NCI-H2196 (cell line): ENCODE measurements around the gene CTTN.

ENCODE experiments used
- DNase-seq: peaks from one replicate; lab custom pipeline; 2025; ENCODE audit not compliant: unreplicated experiment; lab: John Stamatoyannopoulos, UW

Gene CTTN

DNA sequence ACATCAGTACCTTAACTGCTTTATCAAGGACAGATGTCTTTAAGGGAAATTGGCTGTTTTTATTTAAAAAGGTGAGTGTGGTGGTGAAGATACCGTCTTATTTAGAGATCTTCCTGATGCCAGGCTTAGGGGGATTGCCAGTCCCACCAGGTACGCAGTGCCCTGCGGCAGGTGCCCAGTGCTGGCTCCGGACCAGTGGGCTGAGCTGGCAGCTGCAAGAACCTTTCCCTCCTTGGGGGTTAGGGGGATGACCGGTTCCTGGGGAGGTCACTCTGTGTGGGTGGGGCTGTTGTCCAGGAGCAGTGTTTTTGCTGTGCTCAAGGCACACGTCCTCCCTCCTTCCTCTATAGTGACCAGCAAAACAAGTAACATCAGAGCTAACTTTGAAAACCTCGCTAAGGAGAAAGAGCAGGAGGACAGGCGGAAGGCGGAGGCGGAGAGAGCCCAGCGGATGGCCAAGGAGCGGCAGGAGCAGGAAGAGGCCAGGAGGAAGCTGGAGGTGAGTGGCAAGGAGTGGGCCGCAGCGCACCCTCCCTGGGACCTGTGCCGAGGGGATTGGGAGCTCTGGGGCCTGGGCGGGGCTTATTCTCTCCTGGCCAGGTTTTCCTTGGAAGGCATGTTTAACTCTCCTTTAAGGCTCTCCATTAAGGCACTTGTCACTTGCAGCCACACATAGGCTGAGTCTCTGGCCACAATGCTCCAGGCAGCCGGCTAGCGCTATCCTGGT is 30.5 kb downstream of the CTTN start:
- DNase-seq = no peak

DNA sequence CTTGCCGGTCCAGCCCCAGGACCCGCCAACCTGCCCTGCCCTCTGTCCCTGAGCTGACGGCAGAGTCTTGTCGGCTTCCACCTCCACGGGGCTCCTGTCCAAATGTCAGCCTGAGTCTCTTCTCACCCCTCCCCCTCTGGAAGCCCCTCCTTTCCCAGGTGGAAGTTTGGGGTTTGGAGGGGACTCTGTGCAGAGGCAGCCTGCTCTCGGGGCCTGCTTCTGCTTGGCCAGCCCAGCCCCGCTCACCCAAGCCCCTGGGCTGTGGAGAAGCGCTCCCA is 31.0 kb downstream of the CTTN start:
- no peak for DNase-seq

- no peak for DNase-seq
Observed at GRCh38 chr11:70429724-70430521, 31.6 kb downstream of the CTTN start.

DNA sequence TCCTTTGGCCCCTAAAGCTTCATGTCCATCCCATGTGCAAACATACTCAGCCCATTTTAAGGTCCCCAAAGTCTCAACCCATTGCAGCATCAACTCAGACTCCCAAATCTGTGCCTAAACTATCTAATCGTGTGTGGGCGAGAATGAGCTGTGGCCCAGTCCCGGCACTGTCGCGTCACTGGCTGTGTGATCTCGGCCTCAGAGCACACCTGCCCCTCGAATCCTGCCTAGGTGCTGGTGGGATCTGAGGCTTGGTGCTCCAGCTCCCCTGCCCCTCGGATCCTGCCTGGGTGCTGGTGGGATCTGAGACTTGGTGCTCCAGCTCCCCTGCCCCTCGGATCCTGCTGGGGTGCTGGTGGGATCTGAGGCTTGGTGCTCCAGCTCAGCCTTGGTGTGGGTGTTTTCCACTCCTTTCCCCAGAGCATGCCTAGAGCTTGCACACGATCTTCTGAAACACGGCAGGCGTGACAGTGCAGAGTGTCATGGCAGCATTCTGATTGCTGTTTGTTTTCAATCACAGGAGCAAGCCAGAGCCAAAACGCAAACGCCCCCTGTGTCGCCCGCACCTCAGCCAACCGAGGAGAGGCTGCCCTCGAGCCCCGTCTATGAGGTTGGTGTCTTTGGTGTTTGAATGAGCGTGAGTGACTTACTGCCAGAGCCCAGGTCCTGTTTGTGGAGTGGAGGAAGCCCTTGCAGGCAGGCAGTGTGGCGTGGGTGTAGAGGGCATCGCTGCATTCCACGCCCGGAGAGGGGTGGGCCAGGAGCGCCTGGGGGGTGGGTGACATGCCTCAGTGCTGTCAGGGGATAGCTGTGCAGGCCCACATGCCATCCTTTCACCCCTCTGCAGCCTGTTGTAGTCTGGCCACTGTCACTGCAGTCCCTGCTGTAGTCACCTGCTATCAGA is 32.6 kb downstream of the CTTN start:
- DNase-seq = no peak

- no peak for DNase-seq
Observed at GRCh38 chr11:70431611-70432010, 33.3 kb downstream of the CTTN start.

GRCh38 chr11:70432065-70432464 is 33.7 kb downstream of the CTTN start:
- no peak for DNase-seq

DNA sequence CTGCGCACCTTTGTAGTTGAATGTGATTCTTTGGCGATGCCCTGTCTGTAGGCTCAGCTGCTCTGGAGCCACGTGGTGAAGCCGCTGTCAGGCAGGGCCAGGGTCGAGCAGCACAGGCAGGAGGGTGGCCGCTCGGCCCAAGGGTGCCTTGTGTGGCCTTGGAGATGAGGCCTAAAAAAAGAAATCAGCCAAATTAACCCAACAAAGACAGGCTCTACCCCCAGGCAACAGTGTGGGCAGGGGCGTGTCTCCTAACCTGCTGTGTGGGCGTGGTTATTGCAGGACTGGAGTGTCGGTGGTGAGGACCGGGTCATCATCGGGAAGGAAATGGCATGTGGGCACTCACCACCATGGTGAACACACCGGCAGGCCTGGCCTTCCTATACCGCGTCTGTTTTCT is 34.3 kb downstream of the CTTN start:
- DNase-seq = no peak

DNA sequence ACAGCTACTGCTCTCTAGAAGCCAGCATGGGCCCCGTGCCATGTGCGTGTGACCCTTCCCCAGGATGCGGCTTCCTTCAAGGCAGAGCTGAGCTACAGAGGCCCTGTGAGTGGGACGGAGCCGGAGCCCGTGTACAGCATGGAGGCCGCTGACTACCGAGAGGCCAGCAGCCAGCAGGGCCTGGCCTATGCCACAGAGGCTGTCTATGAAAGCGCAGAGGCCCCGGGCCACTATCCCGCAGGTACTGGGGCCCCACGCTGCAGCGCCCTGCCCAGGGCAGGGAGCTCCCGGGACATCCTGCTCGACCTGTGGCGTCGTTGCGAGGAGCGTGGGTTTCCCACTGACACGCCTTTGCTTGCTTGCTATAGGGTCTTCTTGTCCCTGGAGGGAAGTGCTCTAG is 34.7 kb downstream of the CTTN start:
- DNase-seq = no peak

GRCh38 chr11:70433526-70433925 is 35.2 kb downstream of the CTTN start:
- no peak for DNase-seq

DNA sequence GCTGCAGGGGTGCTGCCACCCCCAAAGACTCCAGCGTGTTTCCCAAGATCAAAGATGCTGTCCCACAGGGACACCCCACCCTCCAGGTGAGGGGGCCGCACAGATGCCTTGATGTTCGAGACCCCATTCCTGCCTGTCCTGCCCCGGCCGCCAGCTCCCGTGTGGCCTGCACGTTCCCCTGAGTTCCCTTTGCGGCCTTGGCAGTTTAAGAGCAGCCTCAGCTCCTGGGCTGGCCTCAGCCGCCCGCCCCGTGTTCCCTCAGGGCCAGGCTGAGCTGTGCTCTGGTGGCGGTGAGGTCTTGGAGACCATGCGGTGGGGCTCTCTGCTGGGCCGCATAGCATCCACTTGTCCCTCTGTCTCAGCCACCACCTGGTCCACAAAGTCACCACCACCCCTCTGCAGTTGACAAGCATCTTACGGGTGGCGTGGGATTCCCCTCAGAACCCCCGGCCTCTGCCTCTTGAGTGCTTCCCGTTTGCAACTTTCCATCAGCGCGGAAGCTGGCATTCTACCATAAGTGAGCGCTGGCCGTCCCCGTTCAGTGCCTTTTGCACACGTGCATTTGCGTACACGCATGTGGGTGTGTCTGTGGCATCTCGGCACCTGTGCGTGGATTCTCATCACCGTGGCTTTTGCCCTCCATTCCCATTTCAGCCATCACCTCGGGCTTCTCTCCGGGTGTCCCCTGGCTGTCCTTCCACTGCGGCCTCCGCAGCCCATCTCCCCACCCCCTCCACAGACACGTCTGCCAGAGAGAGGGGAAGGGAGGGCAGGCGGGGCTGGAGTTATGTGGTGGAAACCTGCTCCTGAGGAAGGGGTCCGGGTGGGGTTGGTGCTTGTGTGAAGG is 35.9 kb downstream of the CTTN start:
- DNase-seq = no peak

DNA sequence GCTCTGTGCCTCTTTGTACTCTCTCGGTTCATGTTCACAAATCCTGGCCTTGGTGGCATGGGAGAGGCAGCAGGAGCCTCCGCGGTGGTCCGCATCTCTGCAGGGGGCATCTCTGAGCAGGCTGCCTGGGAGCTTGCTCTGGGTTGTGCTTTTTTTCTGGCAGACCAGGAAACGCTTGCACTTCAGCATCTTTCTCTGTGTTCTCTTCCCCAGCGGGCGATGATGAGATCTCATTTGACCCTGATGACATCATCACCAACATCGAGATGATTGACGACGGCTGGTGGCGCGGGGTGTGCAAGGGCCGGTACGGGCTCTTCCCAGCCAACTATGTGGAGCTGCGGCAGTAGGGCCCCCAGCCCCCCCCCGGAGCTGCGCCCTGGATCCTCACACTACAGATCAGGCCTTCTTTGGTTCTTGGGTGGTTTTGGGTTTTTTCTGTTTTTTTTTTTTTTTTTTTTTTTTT is 36.5 kb downstream of the CTTN start:
- DNase-seq = no peak

DNA sequence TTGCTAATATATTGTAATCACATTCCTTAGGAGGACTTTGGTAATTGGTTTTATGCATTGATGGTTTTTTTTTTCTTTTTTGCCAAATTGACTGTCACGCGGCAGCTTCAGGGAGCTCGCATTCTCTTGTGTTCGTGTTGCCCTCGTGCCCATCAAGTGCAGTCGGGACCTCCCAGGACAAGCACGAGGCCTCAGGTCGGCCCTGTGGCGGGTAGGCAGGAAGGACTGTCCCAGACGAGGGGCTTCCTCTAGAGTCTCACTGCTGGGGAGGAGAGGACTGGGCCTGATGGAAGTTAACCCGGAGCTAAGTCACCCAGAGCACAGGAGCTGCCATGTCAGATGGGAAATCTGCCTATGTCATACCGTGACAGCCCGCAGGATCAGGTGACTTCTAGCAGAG is 37.0 kb downstream of the CTTN start:
- no peak for DNase-seq

DNA sequence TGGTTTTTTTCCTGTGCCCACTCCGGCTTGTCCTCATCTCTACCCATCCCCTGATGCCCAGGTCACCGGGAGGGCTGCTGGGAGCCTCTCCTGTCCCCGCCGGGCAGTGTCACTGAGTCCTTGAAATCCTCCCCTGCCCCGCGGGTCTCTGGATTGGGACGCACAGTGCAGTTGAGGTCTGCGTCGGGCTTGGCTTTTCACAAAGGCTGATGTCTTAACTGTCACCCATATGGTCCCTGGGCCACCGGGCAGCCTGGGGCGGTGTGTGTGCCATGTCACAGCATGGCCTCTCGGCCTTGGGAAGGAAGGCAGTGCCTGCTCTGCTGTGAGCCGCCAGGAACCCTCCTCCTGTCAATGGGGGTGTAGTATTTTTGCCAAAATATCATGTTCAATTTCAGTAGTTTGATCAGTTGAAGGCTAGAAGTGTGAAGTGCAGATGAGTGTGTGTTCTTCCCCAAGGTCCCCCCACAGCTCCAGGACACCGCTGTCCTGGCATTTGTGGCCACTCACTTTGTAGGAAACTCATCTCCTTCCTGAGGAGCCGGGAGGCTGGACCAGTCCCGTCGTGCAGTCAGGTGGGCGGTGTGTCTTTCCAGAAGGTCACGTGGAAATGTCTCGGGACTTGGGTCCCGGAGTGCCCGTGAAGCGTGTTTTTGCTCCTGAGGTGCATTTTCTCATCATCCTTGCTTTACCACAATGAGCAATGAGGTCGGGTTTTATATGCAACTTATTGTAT is 37.6 kb downstream of the CTTN start:
- no peak for DNase-seq

DNA sequence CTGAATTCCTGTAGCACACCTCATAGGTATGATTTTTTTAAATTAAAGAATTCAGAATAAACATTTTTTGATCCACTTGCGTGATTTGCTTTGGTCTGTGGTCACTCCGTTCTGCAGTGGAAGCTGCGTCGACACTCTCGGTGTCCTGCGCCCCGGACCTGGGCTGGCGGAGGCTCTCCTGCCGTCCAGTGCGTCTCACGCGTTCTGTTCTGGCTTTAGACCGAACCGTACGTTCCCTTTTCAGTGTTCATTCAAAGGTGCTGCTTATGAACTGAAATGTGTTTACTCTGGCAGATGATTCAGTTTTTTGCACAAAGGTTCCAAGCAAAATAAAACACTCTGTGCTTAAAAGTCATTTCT is 38.2 kb downstream of the CTTN start:
- DNase-seq = no peak

DNA sequence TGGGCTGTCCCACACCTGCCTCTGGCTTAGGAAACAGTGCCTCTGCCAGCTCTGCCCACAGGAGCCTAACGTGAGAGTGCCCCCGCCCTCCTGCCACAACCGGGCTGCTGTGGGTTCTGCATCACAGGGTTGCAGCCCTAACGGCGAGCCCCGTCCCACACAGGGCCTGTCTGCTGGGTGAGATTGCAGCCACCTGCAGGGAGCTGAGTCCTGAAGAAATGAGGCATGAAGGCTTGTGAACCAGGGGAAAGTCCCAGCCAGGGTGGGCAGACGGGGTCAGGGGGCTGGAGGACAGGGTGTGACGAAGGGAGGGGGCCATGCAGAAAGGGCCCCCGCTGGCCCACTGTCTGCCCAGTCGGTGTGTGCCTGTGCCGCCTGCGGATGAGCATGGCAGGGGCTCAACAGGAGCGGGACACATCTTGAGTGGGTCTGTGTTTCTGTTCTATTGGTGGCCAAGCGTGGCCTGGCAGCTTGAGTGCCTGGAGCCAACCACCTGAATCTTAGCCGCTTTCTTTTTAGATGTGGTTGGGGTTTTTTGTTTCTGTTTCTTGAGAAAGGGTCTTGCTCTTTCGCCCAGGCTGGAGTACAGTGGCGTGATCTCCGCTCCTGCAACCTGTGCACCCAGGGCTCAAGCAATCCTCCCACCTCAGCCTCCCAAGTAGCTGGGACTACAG is 38.9 kb downstream of the CTTN start:
- DNase-seq = no peak

DNA sequence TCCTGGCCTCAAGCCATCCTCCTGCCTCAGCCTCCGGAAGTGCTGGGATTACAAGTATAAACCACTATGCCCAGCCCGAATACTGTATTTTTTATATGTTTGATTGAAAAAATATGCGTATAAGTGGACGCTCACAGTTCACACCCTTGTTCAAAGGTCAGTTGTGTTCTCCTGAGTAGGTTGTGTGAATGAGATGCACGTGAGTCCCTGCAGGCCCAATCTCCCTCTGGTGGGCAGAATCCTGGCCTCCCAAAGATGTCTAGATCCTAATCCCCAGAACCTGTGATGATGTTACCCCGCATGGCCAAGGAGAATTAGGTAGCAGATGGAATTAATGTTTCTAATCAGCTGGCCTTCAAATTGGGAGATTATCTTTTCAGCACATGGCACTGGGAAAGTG is 41.9 kb downstream of the CTTN start:
- no peak for DNase-seq

DNA sequence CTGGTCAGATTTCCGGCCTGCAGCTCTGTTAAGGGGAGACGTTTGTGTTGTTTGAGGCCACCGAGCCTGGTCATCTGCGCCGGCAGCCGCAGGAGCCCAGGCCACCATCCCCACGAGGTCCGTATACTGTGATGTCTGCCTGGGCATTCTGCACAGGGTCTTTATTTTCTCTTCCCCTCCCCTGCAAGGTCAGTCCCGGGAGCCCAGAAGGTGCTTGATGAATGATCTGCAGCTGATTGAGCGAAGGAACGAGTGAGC is 45.4 kb downstream of the CTTN start:
- DNase-seq = no peak

DNA sequence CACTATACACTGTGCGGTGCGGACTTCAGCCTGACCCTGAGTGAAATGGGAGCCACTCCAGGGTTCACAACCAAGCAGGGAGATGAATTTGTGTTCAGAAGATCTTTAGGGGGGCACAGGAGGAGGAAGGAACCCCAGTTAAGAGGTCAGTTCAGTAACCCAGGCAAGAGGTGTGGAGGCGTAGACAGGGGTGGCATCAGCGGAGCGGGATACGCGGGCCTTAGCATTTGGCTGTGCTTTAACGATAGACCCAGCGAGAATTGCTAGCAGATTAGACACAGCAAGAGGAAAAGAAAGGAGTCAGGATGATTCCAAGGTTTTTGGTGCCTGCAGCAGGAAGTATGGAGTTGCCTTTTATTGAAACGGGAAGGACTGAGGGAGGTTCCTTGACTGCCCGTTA is 46.8 kb downstream of the CTTN start:
- no peak for DNase-seq

DNA sequence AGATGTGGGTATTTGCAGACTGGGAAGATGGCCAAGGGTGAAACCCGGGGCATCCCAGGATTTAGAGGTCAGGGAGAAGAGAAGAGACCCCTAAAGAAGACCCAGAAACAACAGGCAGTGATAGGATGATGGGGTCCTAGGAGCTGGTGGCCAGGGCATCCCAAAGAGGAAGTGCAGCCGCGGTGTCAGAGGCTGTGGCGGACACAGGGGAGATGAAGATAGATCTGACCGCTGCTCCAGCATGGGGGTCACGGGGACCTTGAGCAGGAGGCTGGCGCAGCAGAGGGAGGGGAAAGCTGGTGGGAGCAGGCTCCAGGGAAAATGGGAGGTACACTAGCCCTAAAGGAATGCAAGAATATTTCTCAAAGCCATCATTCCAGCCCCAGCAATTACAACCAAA is 47.3 kb downstream of the CTTN start:
- DNase-seq = no peak

DNA sequence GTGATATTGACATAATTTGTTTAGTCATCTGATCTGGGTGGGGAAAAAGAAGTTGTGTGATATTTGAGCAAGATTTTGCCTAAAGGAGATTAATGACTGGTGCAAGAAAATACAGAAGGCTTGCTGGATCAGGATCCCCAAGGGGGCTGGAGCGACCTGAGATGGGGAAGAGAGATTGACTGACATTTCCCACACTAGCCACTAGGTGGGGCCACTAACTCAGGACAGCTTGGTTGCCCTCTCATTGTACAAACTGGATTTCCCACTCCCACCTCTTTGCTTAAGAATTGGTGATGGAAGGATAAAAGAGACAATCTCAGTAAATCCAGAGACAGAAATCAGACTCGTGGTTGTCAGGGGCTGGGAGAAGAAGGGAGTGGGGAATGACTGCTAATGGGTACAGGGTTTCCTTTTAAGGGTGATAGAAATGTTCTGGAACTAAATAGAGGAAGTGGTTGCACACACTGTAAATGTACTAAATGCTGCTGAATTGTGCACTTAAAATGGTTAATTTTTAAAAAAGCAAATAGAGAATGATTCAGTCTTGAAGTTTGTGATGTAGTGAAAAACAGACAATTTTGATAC is 50.7 kb downstream of the CTTN start:
- DNase-seq = no peak
